Stimulated activated CD8-positive, alpha-beta memory T cell treated with anti-CD3 and anti-CD28 coated beads, Interleukin-7, amount 100 ng/mL, for 24 hours (primary cell): ENCODE measurements around the gene SHH.
A peak's percentile ranks its signal among the peaks of the same experiment; 100 is the strongest.

Source experiments
- DNase-seq: peaks from one replicate; pipeline ENCODE4 v3.0.0-alpha.2; 2020; ENCODE audit warnings: low read depth

SHH gene

GRCh38 chr7:155806096-155806871, 6.0 kb downstream of the SHH start:
- no peak for DNase-seq

DNA sequence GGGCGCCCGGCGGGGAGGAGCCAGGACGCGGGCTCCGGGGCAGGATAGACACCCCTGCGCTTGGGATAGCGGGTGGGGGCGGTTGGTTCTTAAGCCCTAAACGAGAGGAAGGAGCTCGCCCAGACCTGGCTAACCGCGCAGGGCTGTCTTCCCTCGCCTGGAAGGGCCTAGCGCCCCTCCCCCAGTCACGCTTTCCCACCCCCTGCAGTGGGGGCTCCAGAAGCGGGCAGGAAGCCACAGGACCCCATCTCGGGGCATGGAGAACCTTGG, 6.5 kb downstream of the SHH start:
- DNase-seq, result no peak

- DNase-seq, result peak; percentile 35
These were observed 7.1 kb downstream of the SHH start for GRCh38 chr7:155804897-155805825.

GRCh38 chr7:155804431-155804831, 7.8 kb downstream of the SHH start:
- DNase-seq, result no peak

- no peak for DNase-seq
These were observed 8.6 kb downstream of the SHH start for GRCh38 chr7:155803418-155804376.

DNA sequence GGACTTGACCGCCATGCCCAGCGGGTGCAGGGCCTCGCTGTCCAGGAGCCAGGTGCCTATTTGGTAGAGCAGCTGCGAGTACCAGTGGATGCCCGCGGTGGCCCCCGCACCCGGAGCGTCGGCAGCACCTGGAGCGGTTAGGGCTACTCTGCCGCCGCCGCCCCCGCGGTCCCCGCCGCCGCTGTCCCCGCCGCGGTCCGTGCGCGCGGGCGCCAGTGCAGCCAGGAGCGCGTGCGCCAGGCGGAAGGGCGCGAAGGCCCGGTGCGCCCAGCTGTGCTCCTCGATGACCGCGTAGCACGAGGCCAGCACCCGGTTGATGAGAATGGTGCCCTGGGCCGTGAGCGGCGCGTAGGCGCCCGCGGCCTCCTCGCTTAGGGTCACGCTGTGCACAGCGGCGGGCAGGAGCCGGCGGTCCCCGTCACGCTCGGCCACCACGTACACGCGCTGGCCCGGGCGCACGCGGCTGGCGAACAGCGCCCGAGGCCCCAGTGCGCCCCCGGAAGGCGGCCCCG, 9.3 kb downstream of the SHH start:
- no peak for DNase-seq

DNA sequence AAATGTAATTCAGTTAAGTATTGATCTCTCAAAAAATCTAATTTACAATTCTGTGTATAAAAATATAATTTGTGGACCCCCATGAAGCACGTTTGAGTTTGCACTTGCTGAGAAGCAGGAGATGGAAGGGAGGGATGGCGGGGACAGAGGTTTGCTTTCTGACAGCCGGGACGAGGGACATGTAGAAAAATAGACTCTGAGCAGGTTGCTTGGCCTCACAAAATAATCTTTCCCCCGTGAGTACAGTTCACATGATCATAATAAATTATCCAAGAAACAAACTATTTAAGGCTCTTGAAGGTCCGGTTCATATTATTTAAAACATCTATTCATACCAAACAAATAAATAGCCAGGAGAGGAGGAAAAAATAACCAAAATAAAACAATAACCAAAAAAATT, 10.0 kb downstream of the SHH start:
- DNase-seq, result no peak

DNA sequence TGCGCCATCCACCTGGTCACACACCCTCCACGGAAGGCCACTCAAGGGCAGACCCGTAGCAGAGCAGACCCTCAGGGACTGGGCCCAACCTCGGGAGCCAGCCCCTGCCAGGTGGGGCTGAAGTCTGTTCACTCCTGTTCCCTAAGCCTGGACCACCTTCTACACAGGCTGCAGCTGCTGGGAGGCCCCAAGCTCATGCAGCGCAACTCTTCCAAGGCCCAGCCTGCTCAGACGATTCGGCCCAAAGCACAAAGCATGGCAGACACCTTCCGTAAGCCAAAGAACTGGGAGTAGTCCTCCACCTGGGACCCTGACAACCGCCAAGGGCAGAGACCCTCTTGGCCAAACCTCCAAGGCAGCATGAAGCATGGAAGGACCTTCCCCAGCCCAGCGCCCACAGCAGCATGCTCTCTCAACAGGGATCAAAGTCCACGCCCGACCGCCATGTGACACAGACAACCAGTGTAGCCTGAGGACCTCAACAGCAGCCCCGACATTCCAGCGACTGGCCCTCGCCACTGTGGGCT, 11.5 kb downstream of the SHH start:
- DNase-seq, result no peak

DNA sequence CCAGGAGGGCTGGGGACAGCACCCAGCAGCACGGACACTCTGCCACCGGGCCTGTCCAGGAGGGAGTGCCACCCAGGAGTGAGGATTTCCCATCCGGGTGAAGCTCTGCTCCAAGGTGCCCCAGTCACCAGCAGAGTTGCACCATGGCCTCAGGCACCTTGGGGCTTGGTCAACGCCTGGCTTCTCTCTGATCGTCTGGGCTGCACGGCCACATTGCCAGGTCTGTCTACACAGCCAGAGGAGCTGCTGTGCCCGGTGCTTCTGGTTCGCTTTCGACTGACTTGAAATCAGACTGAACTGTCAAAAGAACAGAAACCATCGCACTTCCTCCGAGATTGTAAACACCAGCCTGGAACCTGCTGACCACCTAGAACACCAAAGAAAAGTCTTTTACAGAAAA, 12.0 kb downstream of the SHH start:
- no peak for DNase-seq

- no peak for DNase-seq
These were observed 12.7 kb downstream of the SHH start for GRCh38 chr7:155799514-155799913.

GRCh38 chr7:155798673-155799439, 13.4 kb downstream of the SHH start:
- no peak for DNase-seq

- no peak for DNase-seq
These were observed 14.7 kb downstream of the SHH start for GRCh38 chr7:155797262-155798250.

- peak; percentile 49 for DNase-seq
These were observed 15.6 kb downstream of the SHH start for GRCh38 chr7:155796381-155797261.

GRCh38 chr7:155795951-155796350, 16.3 kb downstream of the SHH start:
- no peak for DNase-seq

DNA sequence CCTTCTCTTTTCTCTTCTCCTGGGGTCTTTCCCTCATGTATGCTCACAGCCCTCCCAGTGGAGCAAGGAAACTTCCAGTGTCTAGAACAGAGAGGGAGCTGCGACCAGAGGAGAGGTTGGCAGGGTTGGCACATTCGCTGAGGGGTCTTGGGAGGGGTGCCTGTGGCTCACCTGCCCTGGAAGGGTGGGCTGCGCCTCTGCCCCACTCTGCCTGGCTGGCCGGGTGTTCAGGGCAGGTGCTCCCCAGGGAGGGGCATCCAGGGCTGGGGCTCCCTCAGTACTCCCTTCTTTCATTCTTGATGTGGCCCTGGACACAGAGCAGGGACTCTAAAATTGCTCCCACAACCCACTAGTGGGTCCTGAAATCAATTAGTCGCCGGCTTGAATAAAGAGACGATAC, 16.9 kb downstream of the SHH start:
- no peak for DNase-seq

GRCh38 chr7:155794196-155794595, 18.1 kb downstream of the SHH start:
- DNase-seq, result no peak

- no peak for DNase-seq
These were observed 18.5 kb downstream of the SHH start for GRCh38 chr7:155793720-155794119.

DNA sequence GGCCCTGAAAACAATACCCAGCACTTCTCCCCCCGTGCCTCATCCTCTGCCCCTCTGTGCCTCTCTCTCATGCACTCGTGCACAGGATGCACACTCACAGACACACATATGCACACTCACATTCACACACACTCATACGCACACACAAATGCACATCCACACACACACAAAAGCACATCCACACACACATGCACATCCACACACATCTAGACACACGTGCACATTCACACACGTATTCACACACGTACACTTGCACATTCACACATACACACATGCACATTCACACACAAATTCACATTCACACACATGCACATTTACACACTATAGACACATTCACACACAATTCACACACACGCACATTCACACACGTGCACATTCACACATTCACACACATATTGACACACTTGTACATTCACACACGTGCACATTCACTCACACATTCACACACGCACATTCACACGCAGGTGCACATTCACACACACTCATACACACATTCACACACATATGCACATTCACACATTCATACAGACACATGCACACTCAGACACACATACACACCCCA, 19.2 kb downstream of the SHH start:
- DNase-seq, result no peak
